MM.1S (cell line): Measurements from ENCODE around the gene ADAM10.

Experiments
- CTCF ChIP-seq: fragments of 300-600 bp; sonication (generic); IDR thresholded peaks from 2 replicates; pipeline ENCODE4 v1.5.1; 2016; ENCODE audit warnings: antibody characterized with exemption, low read length, mixed read lengths
- EZH2 ChIP-seq: fragments of 300-600 bp; sonication (generic); optimal IDR thresholded peaks from 2 replicates; pipeline ENCODE3; 2017; ENCODE audit warnings: low read depth, mild to moderate bottlenecking, antibody characterized with exemption, low read length, mixed read lengths
- EZH2phosphoT487 ChIP-seq: fragments of 300-600 bp; sonication (generic); IDR thresholded peaks from 2 replicates; pipeline ENCODE4 v1.6.1; 2018; ENCODE audit warnings: antibody characterized with exemption, low read length

- no peak for TF ChIP-seq CTCF
- no peak for TF ChIP-seq EZH2
- no peak for TF ChIP-seq EZH2phosphoT487
These were observed 72.1 kb downstream of the ADAM10 start for GRCh38 chr15:58677426-58677825.
